ENCODE measurements around the gene NOC4L. TPM values are rescaled to one million over a fixed set of nuclear protein-coding genes. Genes with fewer than 3 reads are reported as not detected.

Gene NOC4L
- total RNA-seq, 1 experiment from 2014 or later: 36.5 TPM

DNA sequence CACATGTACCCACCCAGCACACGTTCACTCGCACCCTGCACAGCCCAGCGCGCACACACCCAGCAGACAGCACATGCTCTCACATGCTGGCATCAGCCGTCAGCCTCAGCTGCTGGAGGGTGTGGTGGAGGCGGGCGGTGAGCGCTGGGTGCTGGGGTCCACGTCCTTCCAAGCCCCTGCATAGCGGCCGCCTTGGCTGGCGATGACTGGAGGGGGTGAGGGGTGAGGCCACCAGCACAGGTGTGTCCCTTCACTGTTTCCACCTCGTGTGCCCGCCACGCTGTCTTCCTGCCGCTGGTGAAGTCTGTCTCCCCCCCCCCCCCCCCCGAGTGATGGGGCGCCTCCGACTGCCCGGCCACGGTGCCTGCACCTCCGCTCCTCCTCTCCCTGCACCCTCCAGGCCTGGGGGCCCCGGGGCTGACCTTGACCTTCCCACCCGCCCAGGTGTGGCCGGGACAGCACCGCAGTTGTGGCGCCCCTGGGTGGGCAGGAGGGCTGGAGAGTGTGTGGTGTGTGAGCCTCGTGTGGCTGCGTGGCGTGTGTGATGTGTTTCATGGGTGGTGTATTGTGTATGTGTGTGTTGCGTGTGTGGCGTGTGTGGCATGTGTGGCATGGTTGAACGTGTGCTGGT, 37.4 kb downstream of the NOC4L start:
- Mint-ChIP-seq H3K27ac (no peak overlapping the region; a peak in 1 of 7 replicates), H3K4me1 (peaks cover 8 to 9% of the 10 kb centered on the region in 2 experiments), H3K36me3 (ENCODE audit: insufficient read depth in 1 of 3, low read depth in 3 of 3) (no peaks in the 10 kb centered on the region; a peak in 1 of 7 replicates), H3K4me3 (no peak overlapping the region), H3K9me3 (peaks cover 3 to 7% of the 10 kb centered on the region in 2 experiments; a peak in 2 of 5 replicates), H3K27me3 (ENCODE audit: low read depth) (peaks cover 91% of the 10 kb centered on the region)
- Histone ChIP-seq H3K79me1 (ENCODE audit: insufficient read depth, low read depth, low read length, poor library complexity, severe bottlenecking) (no peaks in the 10 kb centered on the region), H4K20me1 (ENCODE audit: control insufficient read depth, insufficient read depth, insufficient read length) (peaks cover 3% of the 10 kb centered on the region), H2BK5ac (ENCODE audit: insufficient read length, low read length) (no peak overlapping the region), H2BK120ac (ENCODE audit: low read depth, low read length, poor library complexity, severe bottlenecking) (no peak overlapping the region), H3K4ac (ENCODE audit: low read depth, low read length) (no peak overlapping the region), H3K23me2 (ENCODE audit: insufficient read length, low read depth, low read length, poor library complexity, severe bottlenecking) (no peaks in the 10 kb centered on the region), H2BK20ac (ENCODE audit: low read depth, low read length, poor library complexity, severe bottlenecking) (no peak overlapping the region), H3K27me3 (ENCODE audit: insufficient read depth, low read length) (peaks cover 2% of the 10 kb centered on the region; the same call in 1 of the 2 replicates), H3K4me1 (ENCODE audit: insufficient read depth, low read length) (no peaks in the 10 kb centered on the region), H2AK5ac (ENCODE audit: insufficient read length, low read length) (no peak overlapping the region), H3K27ac (ENCODE audit: insufficient read length, low read depth, low read length) (no peak overlapping the region), H3K4me2 (ENCODE audit: insufficient read depth, insufficient read length, low read length) (no peak overlapping the region), H3K9ac (ENCODE audit: extremely low read depth, insufficient read length, low read length) (no peak overlapping the region), H3K14ac (ENCODE audit: insufficient read depth, low read length) (no peak overlapping the region; the same call in 1 of the 2 replicates), H3K18ac (ENCODE audit: insufficient read length, low read depth, low read length) (no peak overlapping the region), H2BK15ac (ENCODE audit: low read depth, low read length) (no peak overlapping the region), H3K23ac (ENCODE audit: insufficient read length, low read depth, low read length) (no peak overlapping the region), H3K79me2 (ENCODE audit: insufficient read depth, low read length) (no peaks in the 10 kb centered on the region), H3K9me3 (ENCODE audit: control insufficient read depth, low read depth, low read length) (no peaks in the 10 kb centered on the region), H4K91ac (ENCODE audit: insufficient read length, low read depth, low read length) (no peak overlapping the region), H4K5ac (ENCODE audit: insufficient read length, low read depth, low read length) (no peak overlapping the region), H4K8ac (replicated peaks; ENCODE audit: insufficient read length, low read depth, low read length) (no peak overlapping the region), H2AFZ (ENCODE audit: low read length) (no peak overlapping the region), H3K56ac (ENCODE audit: insufficient read length, low read depth, low read length) (no peak overlapping the region), H3T11ph (ENCODE audit: low read length) (no peak overlapping the region), H2BK12ac (ENCODE audit: insufficient read length, low read depth, low read length) (no peak overlapping the region)
- TF ChIP-seq, protein P1, sequence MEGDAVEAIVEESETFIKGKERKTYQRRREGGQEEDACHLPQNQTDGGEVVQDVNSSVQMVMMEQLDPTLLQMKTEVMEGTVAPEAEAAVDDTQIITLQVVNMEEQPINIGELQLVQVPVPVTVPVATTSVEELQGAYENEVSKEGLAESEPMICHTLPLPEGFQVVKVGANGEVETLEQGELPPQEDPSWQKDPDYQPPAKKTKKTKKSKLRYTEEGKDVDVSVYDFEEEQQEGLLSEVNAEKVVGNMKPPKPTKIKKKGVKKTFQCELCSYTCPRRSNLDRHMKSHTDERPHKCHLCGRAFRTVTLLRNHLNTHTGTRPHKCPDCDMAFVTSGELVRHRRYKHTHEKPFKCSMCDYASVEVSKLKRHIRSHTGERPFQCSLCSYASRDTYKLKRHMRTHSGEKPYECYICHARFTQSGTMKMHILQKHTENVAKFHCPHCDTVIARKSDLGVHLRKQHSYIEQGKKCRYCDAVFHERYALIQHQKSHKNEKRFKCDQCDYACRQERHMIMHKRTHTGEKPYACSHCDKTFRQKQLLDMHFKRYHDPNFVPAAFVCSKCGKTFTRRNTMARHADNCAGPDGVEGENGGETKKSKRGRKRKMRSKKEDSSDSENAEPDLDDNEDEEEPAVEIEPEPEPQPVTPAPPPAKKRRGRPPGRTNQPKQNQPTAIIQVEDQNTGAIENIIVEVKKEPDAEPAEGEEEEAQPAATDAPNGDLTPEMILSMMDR (conservative IDR thresholded peaks at IDR 0.05): no peak
- DNase-seq: no peak
- WGBS (ENCODE audit: extremely low coverage, insufficient read length, low lambda C conversion rate): no CpG with 5 or more reads among the region's 33 CpGs
